Measurements from ENCODE around the gene COLEC11. TPM values are rescaled to one million over a fixed set of nuclear protein-coding genes. Genes with fewer than 3 reads are reported as not detected.
A peak's percentile ranks its signal among the peaks of the same experiment; 100 is the strongest.
"Not testable (repeated sequence)": the region's sequence is repeated elsewhere in the genome, so short reads cannot be mapped to it uniquely, and the experiment has no call there.

COLEC11 gene
- total RNA-seq, 1 donor from 2014 or later = 10.1 TPM

- Mint-ChIP-seq H3K27ac (peak within 1 kb of the TSS; percentile 83), H3K4me1 (peaks cover 29% of the 10 kb centered on the region), H3K27me3 (ENCODE audit: low read depth) (peaks cover 3% of the 10 kb centered on the region), H3K36me3 (no peaks in the 10 kb centered on the region), H3K4me3 (no peak within 1 kb of the TSS), H3K9me3 (no peaks in the 10 kb centered on the region)
- no peak for DNase-seq (ENCODE audit: low spot score in 2 of 2, unreplicated experiment in 2 of 2)
- no peak for TF ChIP-seq CTCF (IDR thresholded peaks at IDR 0.05; ENCODE audit: unreplicated experiment)
These were observed 63.0 kb downstream of the COLEC11 start, which contains the start of gene ALLC for GRCh38 chr2:3657881-3658280. TSS of gene ALLC (plus strand) at chr2:3658200. CDS start at chr2:3671158, 12,958 bp downstream.

- Mint-ChIP-seq H3K27ac (peak overlapping the region; percentile 83), H3K9me3 (no peaks in the 10 kb centered on the region), H3K27me3 (ENCODE audit: low read depth) (peaks cover 6% of the 10 kb centered on the region), H3K4me1 (peaks cover 29% of the 10 kb centered on the region), H3K4me3 (no peak overlapping the region), H3K36me3 (no peaks in the 10 kb centered on the region)
- TF ChIP-seq CTCF (IDR thresholded peaks at IDR 0.05; ENCODE audit: unreplicated experiment) = no peak
- DNase-seq (ENCODE audit: low spot score in 2 of 2, unreplicated experiment in 2 of 2) = no peak
These were observed 64.8 kb downstream of the COLEC11 start for GRCh38 chr2:3659447-3660432.

GRCh38 chr2:3660640-3661039 is 65.7 kb downstream of the COLEC11 start:
- not testable (repeated sequence) for H3K4me3 Mint-ChIP-seq; H3K27me3 Mint-ChIP-seq (ENCODE audit: low read depth); DNase-seq (ENCODE audit: low spot score in 2 of 2, unreplicated experiment in 2 of 2); H3K9me3 Mint-ChIP-seq; H3K36me3 Mint-ChIP-seq; H3K27ac Mint-ChIP-seq
- H3K4me1 Mint-ChIP-seq = peaks cover 29% of the 10 kb centered on the region

- Mint-ChIP-seq H3K27me3 (ENCODE audit: low read depth) (peaks cover 4% of the 10 kb centered on the region), H3K36me3 (no peaks in the 10 kb centered on the region), H3K4me3 (no peak overlapping the region), H3K9me3 (no peaks in the 10 kb centered on the region), H3K4me1 (peaks cover 29% of the 10 kb centered on the region), H3K27ac (no peak overlapping the region)
- no peak for DNase-seq (ENCODE audit: low spot score in 2 of 2, unreplicated experiment in 2 of 2)
- TF ChIP-seq CTCF (IDR thresholded peaks at IDR 0.05; ENCODE audit: unreplicated experiment) = no peak
These were observed 66.3 kb downstream of the COLEC11 start for GRCh38 chr2:3661149-3661660.

- DNase-seq (ENCODE audit: low spot score in 2 of 2, unreplicated experiment in 2 of 2) = no peak
- TF ChIP-seq CTCF (IDR thresholded peaks at IDR 0.05; ENCODE audit: unreplicated experiment) = no peak
- Mint-ChIP-seq H3K9me3 (no peaks in the 10 kb centered on the region), H3K4me3 (no peak overlapping the region), H3K36me3 (no peaks in the 10 kb centered on the region), H3K4me1 (peaks cover 26% of the 10 kb centered on the region), H3K27me3 (ENCODE audit: low read depth) (peaks cover 5% of the 10 kb centered on the region), H3K27ac (no peak overlapping the region)
These were observed 67.3 kb downstream of the COLEC11 start for GRCh38 chr2:3662239-3662638.

- H3K4me3 Mint-ChIP-seq = no peak overlapping the region
- H3K27ac Mint-ChIP-seq = no peak overlapping the region
- H3K4me1 Mint-ChIP-seq = peaks cover 11% of the 10 kb centered on the region
- H3K36me3 Mint-ChIP-seq = no peaks in the 10 kb centered on the region
- TF ChIP-seq CTCF (IDR thresholded peaks at IDR 0.05; ENCODE audit: unreplicated experiment) = no peak
- no peak for DNase-seq (ENCODE audit: low spot score in 2 of 2, unreplicated experiment in 2 of 2)
- H3K9me3 Mint-ChIP-seq = no peaks in the 10 kb centered on the region
- peaks cover 5% of the 10 kb centered on the region for H3K27me3 Mint-ChIP-seq (ENCODE audit: low read depth)
These were observed 69.2 kb downstream of the COLEC11 start for GRCh38 chr2:3664118-3664517.

Data from mesothelial cell of epicardium (in vitro differentiated cells).